ENCODE measurements around the gene POGLUT3. TPM values are rescaled to one million over a fixed set of nuclear protein-coding genes. Genes with fewer than 3 reads are reported as not detected.

POGLUT3 gene
- total RNA-seq, 3 donors from 2014 or later, result 13.8 to 25.4 (median 20.0) TPM

- Histone ChIP-seq H3K4me3 (no peak overlapping the region), H3K36me3 (ENCODE audit: low read depth) (no peaks in the 10 kb centered on the region), H3K4me1 (ENCODE audit: low read depth) (no peaks in the 10 kb centered on the region), H3K9me3 (no peaks in the 10 kb centered on the region)
- DNase-seq (no peak), ATAC-seq (no peak)
- intact Hi-C loops (cut with DNase I, micrococcal nuclease), result no loop called here
- TF ChIP-seq CTCF (IDR thresholded peaks at IDR 0.05), result no peak
Observed at GRCh38 chr11:108527382-108527781, 29.2 kb upstream of the POGLUT3 start.

GRCh38 chr11:108525161-108525560 is 27.0 kb upstream of the POGLUT3 start:
- no peak for ATAC-seq
- no peaks in the 10 kb centered on the region for H3K36me3 ChIP-seq (ENCODE audit: low read depth)
- no peak for DNase-seq
- no peaks in the 10 kb centered on the region for H3K4me1 ChIP-seq (ENCODE audit: low read depth)
- intact Hi-C loops (cut with DNase I, micrococcal nuclease), result no loop called here
- no peak overlapping the region for H3K4me3 ChIP-seq
- H3K9me3 ChIP-seq, result no peaks in the 10 kb centered on the region
- TF ChIP-seq CTCF (IDR thresholded peaks at IDR 0.05), result no peak

- DNase-seq (no peak), ATAC-seq (no peak)
- Histone ChIP-seq H3K4me1 (ENCODE audit: low read depth) (no peaks in the 10 kb centered on the region), H3K9me3 (no peaks in the 10 kb centered on the region), H3K36me3 (ENCODE audit: low read depth) (no peaks in the 10 kb centered on the region), H3K4me3 (no peak overlapping the region)
- intact Hi-C loops (cut with DNase I, micrococcal nuclease), result no loop called here
- no peak for TF ChIP-seq CTCF (IDR thresholded peaks at IDR 0.05)
Observed at GRCh38 chr11:108524422-108524821, 26.2 kb upstream of the POGLUT3 start.

- no peak for TF ChIP-seq CTCF (IDR thresholded peaks at IDR 0.05)
- no peak for DNase-seq
- H3K9me3 ChIP-seq, result no peaks in the 10 kb centered on the region
- no peak for ATAC-seq
- H3K4me1 ChIP-seq (ENCODE audit: low read depth), result no peaks in the 10 kb centered on the region
- H3K36me3 ChIP-seq (ENCODE audit: low read depth), result no peaks in the 10 kb centered on the region
- no peak overlapping the region for H3K4me3 ChIP-seq
- intact Hi-C loops (cut with DNase I, micrococcal nuclease), result no loop called here
Observed at GRCh38 chr11:108522318-108522717, 24.1 kb upstream of the POGLUT3 start.

- Histone ChIP-seq H3K4me1 (ENCODE audit: low read depth) (no peaks in the 10 kb centered on the region), H3K4me3 (no peak overlapping the region), H3K36me3 (ENCODE audit: low read depth) (no peaks in the 10 kb centered on the region), H3K9me3 (no peaks in the 10 kb centered on the region)
- intact Hi-C loops (cut with DNase I, micrococcal nuclease), result no loop called here
- DNase-seq (no peak), ATAC-seq (no peak)
- no peak for TF ChIP-seq CTCF (IDR thresholded peaks at IDR 0.05)
Observed at GRCh38 chr11:108518581-108518980, 20.4 kb upstream of the POGLUT3 start.

GRCh38 chr11:108516125-108516524 is 17.9 kb upstream of the POGLUT3 start:
- no peak overlapping the region for H3K4me3 ChIP-seq
- intact Hi-C loops (cut with DNase I, micrococcal nuclease), result no loop called here
- no peak for TF ChIP-seq CTCF (IDR thresholded peaks at IDR 0.05)
- no peak for DNase-seq
- H3K4me1 ChIP-seq (ENCODE audit: low read depth), result no peaks in the 10 kb centered on the region
- no peak for ATAC-seq
- H3K9me3 ChIP-seq, result no peaks in the 10 kb centered on the region
- H3K36me3 ChIP-seq (ENCODE audit: low read depth), result no peaks in the 10 kb centered on the region
